Left lung (tissue), 14 donors: ENCODE data around the gene TRIM16. TPM values are rescaled to one million over a fixed set of nuclear protein-coding genes. Genes with fewer than 3 reads are reported as not detected.
A peak's percentile ranks its signal among the peaks of the same experiment; 100 is the strongest.
"Not testable (repeated sequence)": the region's sequence is repeated elsewhere in the genome, so short reads cannot be mapped to it uniquely, and the experiment has no call there.

Source experiments
- ATAC-seq: fragments of 200-7000 bp; cut with Tn5 transposase; one replicate; pipeline ENCODE4 v1.9.1; 2020; ENCODE audit warnings: moderate library complexity
- DNase-seq, 4 donors: peaks; one replicate each; pipeline ENCODE4 v3.0.0-alpha.2; 2013 to 2020
- H3K27ac ChIP-seq, 2 donors: fragments of 200-600 bp; sonication (generic) in 1 of 2; one replicate each; pipeline versions ENCODE4 v1.5.0 to v1.8.0; 2020 to 2021
- H3K27me3 ChIP-seq, 2 donors: fragments of 200-600 bp; sonication (generic) in 1 of 2; one replicate each; pipeline versions ENCODE4 v1.5.0 to v1.8.0; 2020 to 2021
- H3K36me3 ChIP-seq, 2 donors: fragments of 200-600 bp; sonication (generic) in 1 of 2; one replicate each; pipeline versions ENCODE4 v1.5.0 to v1.8.0; 2020 to 2021
- H3K4me1 ChIP-seq, 2 donors: fragments of 200-600 bp; one replicate each; pipeline ENCODE4 v1.8.0; 2021
- H3K4me3 ChIP-seq, 2 donors: fragments of 200-600 bp; sonication (generic) in 1 of 2; one replicate each; pipeline versions ENCODE4 v1.5.0 to v1.8.0; 2020 to 2021; ENCODE audit warnings: mild to moderate bottlenecking in 1 of 2
- H3K9me3 ChIP-seq, 2 donors: fragments of 200-600 bp; sonication (generic) in 1 of 2; one replicate each; pipeline versions ENCODE4 v1.5.0 to v1.8.0; 2020 to 2021
- intact Hi-C, 2 donors: fragments of 100-400 bp; cut with DNase I; formaldehyde crosslinking; loops; one replicate each; pipeline versions ENCODE4 v1.11.2 to v1.14.2; 2022
- long read RNA-seq, 12 donors: library from polyadenylated mRNA in 2 of 12; unstranded in 2 of 12; transcript quantifications; one replicate each; pipeline ENCODE4 v2.0.0 and lab custom pipeline, GENCODE V29; 2019 to 2026
- polyA plus RNA-seq, 6 donors: library from polyadenylated mRNA; unstranded; fragments of 120-200 nt; gene quantifications; one replicate each; pipeline ENCODE4 v1.2.1, GENCODE V29; 2013; ENCODE audit not compliant: insufficient read length in 6 of 6
- total RNA-seq, 2 donors: library from RNA; stranded (reverse); fragmentation: NEBNext Ultra II Directional; extraction: Animal tissue kit (Norgen Biotek cat#: 25700); gene quantifications; one replicate each; pipeline ENCODE4 v1.2.1, GENCODE V29; 2021
- donor health status: DM: no; HTN: yes; CAD: no.
- donor health status: DM: no; HTN: no; CAD: no.

TRIM16 gene
- 10 to 100 TPM; 33.5 to 36.6 TPM for total RNA-seq
- polyA plus RNA-seq, result 10 to 100 TPM; 31.0 to 36.6 (median 34.7) TPM
- long read RNA-seq, donor 1, result 0 reads
- long read RNA-seq, donor 2, result 0 reads
- long read RNA-seq, donor 3, partial matches to known transcripts, result 5 of 6 reads
- long read RNA-seq, donor 3, other reads (novel, unspliced or antisense), result 0 of 6 reads
- long read RNA-seq, donor 4, partial matches to known transcripts, result 25 of 31 reads
- long read RNA-seq, donor 4, other reads (novel, unspliced or antisense), result 6 of 31 reads
- long read RNA-seq, donor 5, partial matches to known transcripts, result 6 of 7 reads
- long read RNA-seq, donor 5, other reads (novel, unspliced or antisense), result 0 of 7 reads
- long read RNA-seq, donor 6, result 0 reads
- long read RNA-seq, donor 7, result 0 reads
- long read RNA-seq, donor 8, partial matches to known transcripts, result 8 of 8 reads
- long read RNA-seq, donor 8, other reads (novel, unspliced or antisense), result 0 of 8 reads
- long read RNA-seq, donor 9, result 0 reads
- long read RNA-seq, donor 10, partial matches to known transcripts, result 33 of 44 reads
- long read RNA-seq, donor 10, other reads (novel, unspliced or antisense), result 6 of 44 reads
- long read RNA-seq, donor 11, result 0 reads
- long read RNA-seq, donor 12, partial matches to known transcripts, result 0 of 1 reads
- long read RNA-seq, donor 12, other reads (novel, unspliced or antisense), result 0 of 1 reads

DNA sequence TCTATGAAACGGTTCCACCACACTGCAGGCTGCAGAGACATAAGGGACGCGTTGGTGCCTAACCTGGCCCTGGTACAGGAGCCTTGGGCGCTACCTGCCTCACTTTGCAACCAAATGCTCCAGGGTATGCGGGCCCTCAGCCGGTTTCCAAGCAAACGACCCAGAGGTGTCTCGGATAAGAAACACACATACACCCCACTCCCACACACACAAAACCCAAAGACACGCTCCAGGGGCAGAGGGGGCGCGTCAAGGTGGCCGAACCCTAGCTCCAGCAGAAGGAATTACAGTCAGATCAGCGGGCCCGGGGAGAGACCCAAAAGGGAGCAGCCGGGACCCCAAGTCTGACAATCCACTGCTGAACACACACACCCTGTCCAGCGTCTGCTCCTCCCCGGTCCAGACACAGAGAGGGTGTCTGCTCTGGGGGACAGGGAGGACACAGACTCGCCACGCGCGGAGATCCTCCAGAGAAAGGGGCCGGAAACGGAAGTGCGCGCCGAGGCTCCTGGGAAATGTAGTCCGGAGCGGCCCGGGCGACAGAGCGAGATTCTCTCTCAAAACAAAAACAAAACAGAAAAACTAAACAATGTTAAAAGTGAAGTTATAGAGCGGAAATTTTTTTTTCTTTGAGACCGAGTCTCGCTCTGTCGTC, at the start of gene TRIM16:
TSS of gene TRIM16 (minus strand) at position 488 of the 655 bp plus-strand sequence. CDS start 32,702 bp downstream, outside the sequence.
- peak within 1 kb of the TSS in 1 of 2 donors; percentile 64 for H3K27ac ChIP-seq
- H3K36me3 ChIP-seq, intact Hi-C loops, H3K27me3 ChIP-seq, H3K9me3 ChIP-seq: not testable (repeated sequence)
- peaks cover 0 to 11% of the 10 kb centered on the region in 2 donors for H3K4me1 ChIP-seq
- peak within 1 kb of the TSS; percentile 50 to 54 for H3K4me3 ChIP-seq
- ATAC-seq (peak; percentile 98), DNase-seq (peak; percentile 64 to 95 (median 79))

DNA sequence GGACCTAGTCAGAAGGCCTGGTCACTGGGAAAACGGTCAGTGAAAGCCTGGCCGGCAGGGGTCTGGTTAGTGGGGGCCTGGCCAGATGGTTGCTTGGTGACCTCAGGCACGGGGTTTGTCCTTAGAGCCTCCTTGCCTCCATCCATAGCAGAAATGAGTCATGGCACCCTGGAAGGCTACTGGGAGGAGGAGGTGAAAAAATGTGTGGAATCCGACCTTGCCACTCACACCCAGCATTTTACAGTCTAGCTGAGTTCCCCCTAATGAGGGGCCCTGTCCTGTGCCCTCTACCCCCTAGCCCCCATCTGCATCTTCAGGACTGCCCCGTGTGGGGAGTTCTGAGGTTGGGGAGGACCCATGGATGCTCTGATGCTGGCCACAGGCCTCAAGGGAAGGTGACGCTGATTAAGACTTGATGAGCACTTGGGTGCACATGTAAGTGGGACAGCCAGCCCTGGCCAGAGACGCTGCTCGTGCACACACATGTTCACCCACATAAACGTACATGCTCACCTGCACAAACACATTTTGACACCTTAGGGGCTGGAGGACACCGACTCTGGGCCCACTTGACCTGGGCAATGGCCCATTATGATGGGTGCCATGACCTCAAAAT, 49.2 kb upstream of the TRIM16 start:
- H3K27me3 ChIP-seq, intact Hi-C loops, ATAC-seq, H3K9me3 ChIP-seq, DNase-seq, H3K27ac ChIP-seq, H3K4me3 ChIP-seq, H3K36me3 ChIP-seq, H3K4me1 ChIP-seq: not testable (repeated sequence)

DNA sequence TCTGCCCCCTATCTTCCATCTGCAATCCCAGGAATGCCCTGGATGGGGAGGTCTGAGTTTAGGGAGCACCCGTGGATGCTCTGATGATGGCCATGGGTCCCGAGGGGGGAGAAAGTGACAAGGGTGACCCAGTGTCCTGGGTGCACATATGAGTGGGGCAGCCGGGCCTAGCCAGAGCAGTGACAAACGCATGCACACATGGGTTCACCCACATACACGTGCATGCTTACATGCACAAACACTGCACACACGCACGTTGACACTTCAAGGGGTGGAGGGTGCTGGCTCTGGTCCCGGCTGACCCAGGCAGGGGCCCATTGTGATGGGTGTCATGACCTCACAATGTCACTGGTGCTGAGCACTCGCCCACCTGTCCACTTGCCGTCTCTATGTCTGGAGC, 47.8 kb upstream of the TRIM16 start, which contains the start of gene TBC1D26:
TSS of gene TBC1D26 (plus strand) at position 384 of the 400 bp plus-strand sequence. CDS start 3,066 bp downstream, outside the sequence.
- H3K4me3 ChIP-seq, H3K27ac ChIP-seq, H3K36me3 ChIP-seq, H3K27me3 ChIP-seq, H3K4me1 ChIP-seq, DNase-seq, H3K9me3 ChIP-seq, ATAC-seq, intact Hi-C loops: not testable (repeated sequence)

DNA sequence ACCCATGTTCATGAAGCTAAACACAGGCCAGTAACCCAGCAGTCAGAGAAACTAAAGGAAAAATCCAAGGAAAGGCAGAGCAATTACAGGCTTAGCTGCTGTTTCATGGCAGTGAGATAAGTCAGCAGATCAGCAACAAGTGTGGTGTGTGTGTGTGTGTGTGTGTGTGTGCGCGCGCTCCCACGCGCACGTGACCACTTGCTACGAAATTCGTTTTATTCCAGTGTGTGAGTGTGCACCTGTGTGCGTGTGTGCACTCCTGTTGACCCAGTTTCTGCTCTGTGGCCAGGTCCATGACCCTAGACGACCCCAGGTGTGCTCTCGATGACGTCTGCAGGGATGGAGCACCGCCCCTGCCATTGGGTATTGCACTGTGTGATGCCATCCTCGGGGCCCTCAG, 46.4 kb upstream of the TRIM16 start:
- peaks cover 0 to 13% of the 10 kb centered on the region in 2 donors for H3K9me3 ChIP-seq
- H3K4me1 ChIP-seq, DNase-seq, H3K27ac ChIP-seq, H3K4me3 ChIP-seq, H3K36me3 ChIP-seq, ATAC-seq, H3K27me3 ChIP-seq, intact Hi-C loops: not testable (repeated sequence)

DNA sequence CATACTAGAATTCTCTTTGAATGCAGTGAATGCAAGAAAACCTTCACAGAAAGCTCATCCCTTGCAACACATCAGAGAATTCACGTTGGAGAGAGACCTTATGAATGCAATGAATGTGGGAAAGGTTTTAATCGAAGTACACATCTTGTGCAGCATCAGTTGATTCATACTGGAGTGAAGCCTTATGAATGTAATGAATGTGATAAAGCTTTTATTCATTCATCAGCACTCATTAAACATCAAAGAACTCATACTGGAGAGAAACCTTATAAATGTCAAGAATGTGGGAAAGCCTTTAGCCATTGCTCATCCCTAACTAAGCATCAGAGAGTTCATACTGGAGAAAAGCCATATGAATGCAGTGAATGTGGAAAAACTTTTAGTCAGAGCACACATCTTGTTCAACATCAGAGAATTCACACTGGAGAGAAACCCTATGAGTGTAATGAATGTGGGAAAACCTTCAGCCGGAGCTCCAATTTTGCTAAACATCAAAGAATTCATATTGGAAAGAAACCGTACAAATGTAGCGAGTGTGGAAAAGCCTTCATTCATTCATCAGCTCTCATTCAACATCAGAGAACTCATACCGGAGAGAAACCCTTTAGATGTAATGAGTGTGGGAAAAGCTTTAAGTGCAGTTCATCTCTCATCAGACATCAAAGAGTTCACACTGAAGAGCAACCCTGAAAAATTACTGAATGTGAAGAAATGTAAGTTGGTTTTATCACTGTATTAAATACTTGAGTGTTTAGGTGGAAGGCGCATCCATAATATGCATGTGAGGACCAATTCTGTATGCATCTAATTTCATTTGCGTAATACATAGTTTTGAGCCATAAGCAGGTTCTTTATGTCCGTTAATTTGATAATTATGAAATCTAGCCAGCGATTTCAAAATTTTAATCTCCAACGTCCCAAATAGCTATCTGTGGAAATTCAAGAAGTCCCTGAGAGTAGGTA, 32.8 kb upstream of the TRIM16 start:
- H3K4me3 ChIP-seq, H3K4me1 ChIP-seq, DNase-seq, intact Hi-C loops, H3K27me3 ChIP-seq, H3K27ac ChIP-seq, ATAC-seq: not testable (repeated sequence)
- Histone ChIP-seq H3K36me3 (peaks cover 0 to 29% of the 10 kb centered on the region in 2 donors), H3K9me3 (peaks cover 3 to 66% of the 10 kb centered on the region in 2 donors)

DNA sequence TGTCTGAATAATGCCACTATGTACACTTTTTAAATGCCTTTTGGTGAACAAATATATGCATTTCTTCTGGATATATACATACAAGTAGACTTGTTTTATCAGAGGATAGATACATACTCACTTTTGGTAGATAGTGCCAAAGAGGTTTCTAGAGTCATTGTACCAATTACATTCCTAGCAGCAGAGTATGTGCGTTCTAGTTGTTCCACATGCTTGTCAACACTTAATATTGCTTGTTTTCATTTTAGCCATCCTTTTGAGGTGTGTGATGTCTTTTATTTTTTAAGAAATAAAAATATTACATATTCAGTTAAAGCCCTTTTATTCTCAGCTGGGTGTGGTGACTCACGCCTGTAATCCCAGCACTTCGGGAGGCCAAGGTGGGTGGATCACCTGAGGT, 24.8 kb upstream of the TRIM16 start:
- ATAC-seq, H3K27ac ChIP-seq, DNase-seq, intact Hi-C loops, H3K4me3 ChIP-seq, H3K27me3 ChIP-seq, H3K4me1 ChIP-seq: not testable (repeated sequence)
- Histone ChIP-seq H3K36me3 (peaks cover 0 to 64% of the 10 kb centered on the region in 2 donors), H3K9me3 (peaks cover 0 to 69% of the 10 kb centered on the region in 2 donors)

DNA sequence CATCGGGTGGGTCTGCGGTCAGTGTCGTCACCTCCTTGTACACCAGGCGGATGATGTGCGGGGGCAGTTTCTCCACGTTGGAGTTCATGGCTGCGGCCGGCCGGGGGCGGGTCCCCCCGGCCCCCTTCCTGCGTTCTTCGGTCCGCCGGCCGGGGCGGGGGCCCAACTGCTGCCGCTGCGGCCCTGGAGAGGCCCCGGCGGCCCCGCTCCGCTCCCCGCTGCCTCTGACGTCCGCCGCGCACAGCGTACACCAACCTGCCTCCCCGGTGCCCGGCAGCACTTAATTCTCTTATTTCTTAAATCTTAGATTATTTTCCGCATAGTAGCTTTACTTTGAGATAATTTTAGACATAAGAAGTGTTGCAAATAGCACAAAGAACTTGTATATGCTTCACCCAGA, 20.7 kb upstream of the TRIM16 start:
- intact Hi-C loops, H3K4me1 ChIP-seq, H3K27me3 ChIP-seq, ATAC-seq, H3K27ac ChIP-seq, H3K4me3 ChIP-seq: not testable (repeated sequence)
- peak in 1 of 4 donors; percentile 53 for DNase-seq
- Histone ChIP-seq H3K9me3 (peaks cover 0 to 43% of the 10 kb centered on the region in 2 donors), H3K36me3 (peaks cover 0 to 43% of the 10 kb centered on the region in 2 donors)

DNA sequence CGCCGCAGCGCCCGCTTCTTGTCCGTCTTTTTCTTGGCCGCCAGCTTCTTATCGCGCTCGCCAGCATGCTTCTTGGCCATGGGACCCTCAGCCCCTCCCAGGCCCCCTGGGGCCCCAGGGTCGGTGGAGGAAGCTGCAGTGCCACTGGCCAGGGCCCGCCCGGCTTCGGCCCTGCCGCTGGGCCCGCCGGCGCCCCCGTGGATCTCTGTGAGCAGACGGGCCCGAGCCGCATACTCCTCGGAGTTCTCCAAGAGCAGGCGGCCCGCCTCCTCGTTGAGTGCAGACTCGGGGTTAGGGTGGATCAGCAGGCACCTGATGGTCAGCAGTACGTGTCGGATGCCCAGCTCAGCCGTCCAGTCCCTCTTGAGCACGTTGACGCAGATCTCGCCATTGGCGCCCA, 20.1 kb upstream of the TRIM16 start:
- H3K4me1 ChIP-seq, H3K4me3 ChIP-seq, ATAC-seq, H3K27me3 ChIP-seq, H3K27ac ChIP-seq, intact Hi-C loops: not testable (repeated sequence)
- peaks cover 0 to 41% of the 10 kb centered on the region in 2 donors for H3K36me3 ChIP-seq
- peaks cover 0 to 42% of the 10 kb centered on the region in 2 donors for H3K9me3 ChIP-seq
- DNase-seq, result peak in 1 of 4 donors; percentile 45

DNA sequence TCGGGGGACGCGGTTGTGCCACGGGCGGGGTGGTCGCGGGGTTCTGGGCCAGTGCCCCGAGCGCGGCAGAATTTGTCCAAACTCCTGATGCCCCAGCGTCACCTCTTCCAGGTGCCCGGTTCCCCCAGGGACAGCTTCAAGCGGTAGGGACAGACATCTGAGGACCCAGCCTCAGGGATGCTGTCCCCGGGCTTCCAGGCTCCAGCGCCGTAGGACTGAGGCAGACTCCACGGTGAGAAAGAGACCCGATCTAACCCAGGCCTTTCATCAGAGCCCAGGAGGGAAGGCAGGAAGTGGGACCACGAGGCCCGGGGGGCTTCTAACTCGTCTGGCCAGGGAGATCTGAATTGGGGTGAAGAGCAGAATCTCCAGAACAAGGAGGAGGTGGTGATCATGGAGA, 15.8 kb upstream of the TRIM16 start:
- H3K27ac ChIP-seq, H3K4me1 ChIP-seq, DNase-seq, H3K27me3 ChIP-seq, H3K9me3 ChIP-seq, intact Hi-C loops, H3K36me3 ChIP-seq: not testable (repeated sequence)
- H3K4me3 ChIP-seq, result peak overlapping the region; percentile 48 to 52
- ATAC-seq, result peak; percentile 42

DNA sequence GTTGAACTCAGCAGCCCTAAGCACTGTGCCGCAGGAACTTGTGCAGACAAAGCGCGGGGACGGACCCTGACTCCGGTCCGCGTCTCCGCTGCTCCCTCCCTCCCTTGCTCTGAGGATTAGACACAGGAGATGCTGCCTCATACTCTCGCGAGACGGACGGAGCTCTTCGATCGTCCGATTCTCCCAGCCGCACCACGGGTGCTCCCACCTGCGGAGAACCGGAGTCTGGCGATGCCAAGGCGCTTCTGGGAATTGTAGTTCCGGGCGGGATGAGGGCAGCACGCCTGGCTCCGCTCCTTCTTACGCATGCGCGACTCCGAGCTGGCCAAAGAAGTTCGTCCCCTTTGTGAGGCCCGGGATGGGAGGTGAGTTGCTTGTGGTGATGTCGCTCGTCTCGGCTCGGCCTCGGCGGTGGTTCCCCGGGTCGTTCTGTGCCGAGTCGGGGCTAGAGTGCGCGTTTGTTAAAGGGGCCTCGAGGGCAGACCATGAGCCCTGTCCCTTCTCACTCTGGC, 15.4 kb upstream of the TRIM16 start, which contains the start of gene ZNF286A:
TSS of gene ZNF286A (plus strand) at position 340 of the 512 bp plus-strand sequence. CDS start 578 bp downstream, outside the sequence.
- Histone ChIP-seq H3K27ac (peak within 1 kb of the TSS in 1 of 2 donors; percentile 28), H3K4me3 (peak within 1 kb of the TSS; percentile 48 to 52)
- H3K27me3 ChIP-seq, H3K9me3 ChIP-seq, H3K36me3 ChIP-seq, intact Hi-C loops, H3K4me1 ChIP-seq: not testable (repeated sequence)
- ATAC-seq (peak; percentile 99), DNase-seq (peak; percentile 96 to 100 (median 98))

DNA sequence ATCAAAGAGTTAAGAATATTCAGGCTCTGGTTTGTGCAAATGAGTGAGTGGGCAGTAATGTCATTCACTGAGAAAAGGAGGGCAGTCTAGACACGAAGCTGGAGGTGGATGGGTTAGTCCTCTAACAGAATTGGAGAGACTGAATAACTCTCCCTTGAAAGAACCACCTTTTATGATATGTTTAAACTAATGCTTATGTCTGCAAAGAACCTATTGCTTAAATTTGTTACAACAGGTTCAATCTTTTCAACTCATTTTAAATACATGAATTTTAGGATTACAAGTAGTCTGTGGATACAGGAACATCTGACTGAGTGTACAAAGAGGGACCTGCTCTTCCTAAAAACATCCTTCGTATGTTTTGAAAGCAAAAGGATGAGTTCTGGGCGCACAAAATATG, 14.9 kb upstream of the TRIM16 start:
- DNase-seq, intact Hi-C loops, H3K4me1 ChIP-seq, H3K36me3 ChIP-seq, H3K9me3 ChIP-seq, H3K27me3 ChIP-seq: not testable (repeated sequence)
- peak overlapping the region in 1 of 2 donors; percentile 28 for H3K27ac ChIP-seq
- peak; percentile 2 for ATAC-seq
- H3K4me3 ChIP-seq, result peak overlapping the region; percentile 48 to 52
